Cerebellar cortex (tissue), 1 donor: ENCODE results near the gene RNF152.

Experiments used
- DNase-seq: peaks from one replicate; pipeline ENCODE4 v3.0.0-alpha.2; 2015; ENCODE audit warnings: low spot score

Gene RNF152

GRCh38 chr18:61892683-61893308 lies at the start of gene RNF152:
Gene RNF152, minus strand, starts transcription at chr18:61893007. Its CDS starts 76,544 bp downstream, at chr18:61816463.
- DNase-seq: peak; percentile 67

- no peak for DNase-seq
Measured at GRCh38 chr18:61941948-61942471, 49.2 kb upstream of the RNF152 start.

GRCh38 chr18:61939046-61939674 lies 46.4 kb upstream of the RNF152 start:
- DNase-seq: no peak

DNA sequence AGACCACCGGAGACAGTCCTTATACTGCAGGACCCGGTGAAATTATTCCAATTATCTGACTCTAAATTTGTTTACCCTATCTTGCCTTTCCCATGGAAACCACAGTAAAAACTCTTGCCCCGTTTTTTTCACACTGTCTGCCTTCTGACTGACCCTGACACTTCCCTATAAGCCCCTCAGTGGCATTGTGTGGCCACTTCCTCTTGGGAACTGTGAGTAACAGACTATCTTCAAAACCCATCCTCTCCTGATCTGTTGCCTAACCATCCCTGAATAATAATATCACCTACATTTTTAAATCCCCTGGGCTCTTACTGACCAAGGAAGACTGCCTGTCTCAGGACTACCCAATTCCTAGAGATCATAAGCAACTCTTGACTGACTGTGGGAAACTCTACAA lies 42.6 kb upstream of the RNF152 start:
- DNase-seq: no peak

DNA sequence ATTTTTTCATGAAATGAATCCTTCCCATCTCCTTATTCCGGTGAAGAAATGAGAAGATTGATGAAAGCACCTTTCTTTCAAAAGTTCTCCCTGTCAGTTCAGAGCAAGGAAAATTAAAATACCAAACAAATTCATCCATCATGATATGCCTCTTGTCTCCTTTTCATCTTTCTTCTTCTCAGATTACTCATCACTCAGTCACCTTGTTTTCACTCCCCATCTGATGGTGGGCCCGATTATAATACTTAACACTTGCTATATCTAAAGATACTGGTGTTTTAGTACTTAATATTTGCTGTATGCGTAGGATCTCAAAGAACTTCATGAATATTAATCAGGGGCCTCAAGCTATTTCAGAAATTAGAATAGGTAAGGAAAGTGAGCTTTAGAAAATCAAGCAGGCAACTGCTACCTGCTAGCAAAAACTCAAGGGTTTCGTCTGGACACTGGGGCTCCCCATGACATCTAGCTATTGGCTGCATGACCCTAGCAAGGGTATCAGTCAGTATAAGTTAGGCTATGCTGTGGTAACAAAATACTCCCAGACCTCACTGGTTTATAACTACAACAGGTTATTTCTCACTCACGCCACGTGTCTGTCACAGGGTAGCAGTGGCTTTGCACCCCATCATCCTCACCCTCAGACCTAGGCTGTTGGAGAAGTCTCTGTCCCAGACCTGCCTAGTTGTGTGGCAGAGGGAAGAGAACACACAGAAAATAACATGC lies 39.0 kb upstream of the RNF152 start:
- DNase-seq: no peak

- no peak for DNase-seq
Measured at GRCh38 chr18:61929881-61930640, 37.3 kb upstream of the RNF152 start.

- DNase-seq: no peak
Measured at GRCh38 chr18:61926532-61926931, 33.7 kb upstream of the RNF152 start.

GRCh38 chr18:61924550-61924949 lies 31.7 kb upstream of the RNF152 start:
- no peak for DNase-seq

GRCh38 chr18:61922435-61922834 lies 29.6 kb upstream of the RNF152 start:
- DNase-seq: no peak

DNA sequence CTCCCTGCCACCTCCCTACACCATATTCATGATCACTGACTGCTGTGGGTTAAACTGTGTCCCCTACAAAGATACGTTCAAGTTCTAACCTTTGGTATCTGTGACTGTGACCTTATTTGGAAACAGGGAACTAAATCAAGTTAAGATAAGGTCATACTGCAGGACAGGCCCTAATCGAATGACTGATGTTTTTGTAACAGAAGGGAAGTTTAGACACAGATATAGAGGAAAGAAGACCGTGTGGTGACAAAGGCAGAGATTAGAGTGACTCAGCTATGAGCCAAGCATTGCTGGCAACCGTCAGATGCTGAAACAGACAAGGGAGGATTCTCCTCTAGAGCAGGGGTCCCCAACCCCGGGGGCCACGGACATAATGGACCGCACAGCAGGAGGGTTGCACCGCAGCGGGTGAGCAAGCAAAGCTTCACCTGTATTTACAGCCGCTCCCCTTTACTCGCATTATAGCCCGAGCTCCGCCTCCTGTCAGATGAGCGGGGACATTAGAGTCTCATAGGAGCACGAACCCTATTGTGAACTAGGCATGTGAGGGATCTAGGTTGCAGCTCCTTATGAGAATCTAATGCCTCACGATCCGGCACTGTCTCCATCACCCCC lies 28.9 kb upstream of the RNF152 start:
- DNase-seq: no peak

- DNase-seq: no peak
Measured at GRCh38 chr18:61917818-61918217, 25.0 kb upstream of the RNF152 start.

DNA sequence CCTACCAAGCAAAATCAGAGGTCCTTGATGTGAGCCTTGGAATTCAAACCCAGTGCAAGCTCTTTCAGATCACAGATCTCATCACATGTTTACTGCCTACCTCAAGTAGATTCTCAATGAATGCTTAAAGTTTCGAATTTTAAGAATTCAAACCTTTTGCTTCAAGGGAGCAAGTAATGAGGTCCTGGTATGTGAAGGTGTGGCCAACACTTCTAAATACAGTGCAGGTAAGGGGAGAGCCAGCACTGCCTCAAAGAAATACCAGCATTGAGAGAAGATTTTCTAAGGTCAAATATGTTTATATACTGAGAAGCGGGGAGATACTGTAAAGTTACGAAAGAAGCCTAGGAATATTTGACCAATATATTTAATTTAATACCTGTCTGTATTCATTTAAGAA lies 19.7 kb upstream of the RNF152 start:
- no peak for DNase-seq

- DNase-seq: no peak
Measured at GRCh38 chr18:61910101-61910500, 17.3 kb upstream of the RNF152 start.

- DNase-seq: no peak
Measured at GRCh38 chr18:61908661-61909060, 15.9 kb upstream of the RNF152 start.

DNA sequence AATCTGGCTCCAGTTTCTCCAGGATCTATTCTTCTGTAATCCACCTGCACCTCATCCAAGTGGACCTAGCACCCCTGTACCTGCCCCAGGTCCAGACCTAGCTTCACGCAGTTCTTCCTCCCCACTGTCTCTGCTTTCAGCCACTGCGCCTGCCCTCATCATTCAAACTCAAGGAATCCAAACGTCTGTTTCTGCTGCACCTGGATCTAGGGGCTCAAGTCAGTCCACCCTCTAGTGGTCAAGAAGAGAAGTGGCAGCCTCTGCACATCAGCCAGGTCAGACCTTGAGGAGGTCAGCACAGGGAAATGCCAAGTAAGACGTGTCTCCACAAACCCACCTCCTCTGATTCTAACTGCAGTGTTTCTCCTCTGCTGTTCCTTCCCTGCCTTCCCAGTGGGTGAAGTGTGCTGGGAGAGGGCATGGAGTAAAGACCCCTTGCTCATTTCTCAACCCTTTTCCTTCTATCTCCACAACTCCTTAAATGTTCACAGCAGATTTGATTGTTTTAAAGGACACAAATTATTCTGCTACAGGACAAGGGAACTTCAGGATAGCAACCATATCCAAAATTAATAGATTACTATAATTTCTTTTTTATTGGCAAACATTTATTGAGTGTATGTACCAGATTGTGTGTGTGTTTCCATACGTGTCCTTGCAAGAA lies 8.6 kb upstream of the RNF152 start:
- peak; percentile 69 for DNase-seq

DNA sequence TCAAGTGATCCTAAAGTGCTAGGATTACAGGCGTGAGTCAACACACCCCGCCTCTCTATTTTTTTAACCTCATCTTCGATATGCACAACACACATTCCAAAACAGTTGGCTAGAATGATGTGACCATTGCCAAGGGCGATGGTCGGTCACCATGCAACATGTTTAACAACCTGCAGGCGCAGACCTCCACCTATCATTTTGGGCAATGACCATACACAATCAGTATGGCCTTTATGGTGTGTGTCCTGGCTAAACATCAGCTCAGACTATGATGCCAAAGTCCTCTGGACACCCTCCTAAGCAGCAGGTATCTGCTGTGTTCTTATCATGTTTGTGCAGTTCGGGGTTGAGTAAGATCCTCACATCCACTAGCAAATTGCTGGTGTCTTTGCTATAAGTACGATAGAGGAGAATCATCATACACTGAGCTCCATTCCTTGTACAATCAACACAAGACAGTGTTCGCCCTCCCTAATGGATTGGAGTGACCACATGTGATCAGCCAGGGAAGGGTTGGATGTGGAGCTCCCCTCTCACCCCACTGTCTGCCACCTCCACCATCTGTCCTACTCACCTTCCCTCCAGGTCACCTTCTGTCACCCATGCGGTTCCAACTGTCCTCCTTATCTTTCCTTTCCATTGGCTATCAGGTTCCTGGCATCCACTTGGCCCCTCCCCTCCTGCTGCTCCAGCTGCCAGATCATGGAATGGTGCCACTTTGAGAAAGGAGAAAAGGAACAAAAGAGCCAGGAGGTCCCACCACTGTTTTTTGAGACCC lies 7.9 kb upstream of the RNF152 start:
- peak; percentile 75 for DNase-seq

GRCh38 chr18:61898640-61899101 lies 5.9 kb upstream of the RNF152 start:
- DNase-seq: no peak

DNA sequence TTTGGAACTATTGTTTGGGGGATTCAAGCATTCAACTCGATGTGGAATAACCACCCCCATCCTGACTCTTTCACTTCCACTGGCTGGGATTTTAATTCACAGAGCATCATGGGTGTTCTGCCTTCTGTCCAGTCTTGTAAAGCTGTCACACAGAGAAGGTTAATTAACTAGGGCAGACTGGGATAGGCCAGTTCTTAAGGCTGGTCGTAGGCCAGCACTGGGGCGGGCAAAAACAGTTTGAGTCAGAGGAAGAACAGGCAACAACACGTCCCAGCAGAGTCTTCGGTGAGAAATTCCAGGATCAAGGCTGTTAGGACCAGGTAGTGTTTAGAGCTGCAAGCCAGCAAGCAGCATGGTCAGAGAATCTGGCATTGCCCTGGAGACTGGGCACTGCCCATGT lies 4.0 kb upstream of the RNF152 start:
- peak; percentile 98 for DNase-seq

- no peak for DNase-seq
Measured at GRCh38 chr18:61896118-61896517, 3.3 kb upstream of the RNF152 start.

GRCh38 chr18:61894751-61895524 lies 2.1 kb upstream of the RNF152 start:
- DNase-seq: no peak
